Suprapubic skin (tissue), 4 donors: ENCODE measurements around the gene RGS17. TPM values are rescaled to one million over a fixed set of nuclear protein-coding genes. Genes with fewer than 3 reads are reported as not detected.

Experiments
- DNase-seq, 2 donors: peaks; one replicate each; pipeline ENCODE4 v3.0.0-alpha.2; 2019; ENCODE audit warnings: low spot score in 2 of 2
- H3K27ac ChIP-seq: fragments of 200-600 bp; sonication (generic); one replicate; pipeline ENCODE4 v1.5.1; 2019
- H3K27me3 ChIP-seq: fragments of 200-600 bp; sonication (generic); one replicate; pipeline ENCODE4 v1.5.1; 2019
- H3K36me3 ChIP-seq: fragments of 200-600 bp; sonication (generic); one replicate; pipeline ENCODE4 v1.5.1; 2019
- H3K4me1 ChIP-seq: fragments of 200-600 bp; sonication (generic); one replicate; pipeline ENCODE4 v1.5.1; 2019
- H3K4me3 ChIP-seq: fragments of 200-600 bp; sonication (generic); one replicate; pipeline ENCODE4 v1.5.1; 2019; ENCODE audit warnings: mild to moderate bottlenecking
- H3K9me3 ChIP-seq: fragments of 200-600 bp; sonication (generic); one replicate; pipeline ENCODE4 v1.5.1; 2019
- CTCF ChIP-seq, 2 donors: fragments of 200-600 bp in 1 of 2; fragments of 450-650 bp in 1 of 2; sonication (generic) in 1 of 2; IDR thresholded peaks; one replicate each; pipeline ENCODE4 v1.5.1; 2016 to 2019; ENCODE audit warnings: antibody characterized with exemption in 2 of 2, mild to moderate bottlenecking in 1 of 2, moderate library complexity in 1 of 2
- EP300 ChIP-seq: sonication (generic); formaldehyde crosslinking; IDR thresholded peaks from one replicate; pipeline ENCODE4 v1.6.1; 2017; ENCODE audit warnings: antibody characterized with exemption
- POLR2A ChIP-seq, 2 donors: fragments of 450-650 bp; IDR thresholded peaks; one replicate each; pipeline ENCODE4 v1.6.1; 2017; ENCODE audit warnings: antibody characterized with exemption in 2 of 2, mild to moderate bottlenecking in 2 of 2, moderate library complexity in 2 of 2
- POLR2AphosphoS5 ChIP-seq, 3 donors: sonication (generic); formaldehyde crosslinking; IDR thresholded peaks; one replicate each; pipeline ENCODE4 v1.6.1; 2017; ENCODE audit warnings: antibody characterized with exemption in 3 of 3
- WGBS: methylation state at CpG from one replicate; pipeline ENCODE4 v1.1.5; 2018; 5-methylcytosine and 5-hydroxymethylcytosine counted together
- total RNA-seq, 4 donors: library from RNA; depleted of rRNA; stranded (reverse); fragments of >200 nt; gene quantifications; one replicate each; pipeline ENCODE4 v1.1.0, GENCODE V29; 2016

Gene RGS17
- total RNA-seq, 4 donors from 2014 or later: 0.08 to 1.8 (median 0.26) TPM

GRCh38 chr6:153108315-153108714 is 22.8 kb downstream of the RGS17 start:
- H3K36me3 ChIP-seq: no peaks in the 10 kb centered on the region
- no peaks in the 10 kb centered on the region for H3K9me3 ChIP-seq
- H3K4me3 ChIP-seq: no peak overlapping the region
- no peak overlapping the region for H3K27ac ChIP-seq
- H3K4me1 ChIP-seq: no peaks in the 10 kb centered on the region
- H3K27me3 ChIP-seq: no peaks in the 10 kb centered on the region
- TF ChIP-seq POLR2AphosphoS5 (IDR thresholded peaks at IDR 0.05) (no peak), POLR2A (IDR thresholded peaks at IDR 0.05) (no peak), CTCF (IDR thresholded peaks at IDR 0.05) (no peak), EP300 (no peak)
- DNase-seq: no peak

- Histone ChIP-seq H3K36me3 (no peaks in the 10 kb centered on the region), H3K27me3 (no peaks in the 10 kb centered on the region), H3K27ac (no peak overlapping the region), H3K9me3 (no peaks in the 10 kb centered on the region), H3K4me1 (no peaks in the 10 kb centered on the region), H3K4me3 (no peak overlapping the region)
- no peak for DNase-seq
- TF ChIP-seq POLR2A (IDR thresholded peaks at IDR 0.05): no peak
- TF ChIP-seq EP300: no peak
- TF ChIP-seq CTCF (IDR thresholded peaks at IDR 0.05): no peak
- no peak for TF ChIP-seq POLR2AphosphoS5 (IDR thresholded peaks at IDR 0.05)
- WGBS: 83% methylated on average over 5 of the region's 5 CpGs
Measured at GRCh38 chr6:153106021-153106420, 25.1 kb downstream of the RGS17 start.

GRCh38 chr6:153104220-153104619 is 26.9 kb downstream of the RGS17 start:
- Histone ChIP-seq H3K27me3 (no peaks in the 10 kb centered on the region), H3K9me3 (no peaks in the 10 kb centered on the region), H3K4me3 (no peak overlapping the region), H3K27ac (no peak overlapping the region), H3K36me3 (no peaks in the 10 kb centered on the region), H3K4me1 (no peaks in the 10 kb centered on the region)
- 80% methylated on average over 4 of the region's 4 CpGs for WGBS
- TF ChIP-seq POLR2AphosphoS5 (IDR thresholded peaks at IDR 0.05) (no peak), EP300 (no peak), CTCF (IDR thresholded peaks at IDR 0.05) (no peak), POLR2A (IDR thresholded peaks at IDR 0.05) (no peak)
- no peak for DNase-seq

- 79% methylated on average over 6 of the region's 6 CpGs for WGBS
- Histone ChIP-seq H3K27ac (no peak overlapping the region), H3K4me3 (no peak overlapping the region), H3K4me1 (no peaks in the 10 kb centered on the region), H3K27me3 (no peaks in the 10 kb centered on the region), H3K36me3 (no peaks in the 10 kb centered on the region), H3K9me3 (no peaks in the 10 kb centered on the region)
- no peak for DNase-seq
- TF ChIP-seq CTCF (IDR thresholded peaks at IDR 0.05) (no peak), POLR2A (IDR thresholded peaks at IDR 0.05) (no peak)
Measured at GRCh38 chr6:153103319-153103655, 27.8 kb downstream of the RGS17 start.

GRCh38 chr6:153102605-153103318 is 28.3 kb downstream of the RGS17 start:
- Histone ChIP-seq H3K9me3 (no peaks in the 10 kb centered on the region), H3K36me3 (no peaks in the 10 kb centered on the region), H3K4me1 (no peaks in the 10 kb centered on the region), H3K4me3 (no peak overlapping the region), H3K27me3 (no peaks in the 10 kb centered on the region), H3K27ac (no peak overlapping the region)
- 77% methylated on average over 2 of the region's 2 CpGs for WGBS
- TF ChIP-seq POLR2A (IDR thresholded peaks at IDR 0.05) (no peak), EP300 (no peak), POLR2AphosphoS5 (IDR thresholded peaks at IDR 0.05) (no peak), CTCF (IDR thresholded peaks at IDR 0.05) (no peak)
- no peak for DNase-seq
